ENCODE data around the gene CFAP65. TPM values are rescaled to one million over a fixed set of nuclear protein-coding genes. Genes with fewer than 3 reads are reported as not detected.

The CFAP65 gene
- total RNA-seq, 4 donors from 2014 or later = under 0.01 to 1.3 (median 0.78) TPM; not detected in 1

GRCh38 chr2:219010162-219010756, 31.1 kb downstream of the CFAP65 start:
- Histone ChIP-seq H3K9me3 (no peaks in the 10 kb centered on the region), H3K27ac (no peak overlapping the region), H3K36me3 (no peaks in the 10 kb centered on the region), H3K27me3 (no peaks in the 10 kb centered on the region), H3K4me3 (replicated peaks in 1 of 3) (no peak overlapping the region), H3K4me1 (no peaks in the 10 kb centered on the region)
- intact Hi-C loops (cut with DNase I) = no loop called here
- 29 to 46% methylated on average over 5 to 6 of the region's 6 CpGs for WGBS, 2 donors
- TF ChIP-seq CTCF (IDR thresholded peaks at IDR 0.05) = peak in 4 of 6 experiments; percentile 18 to 55 (median 33)
- no peak for TF ChIP-seq POLR2A (IDR thresholded peaks at IDR 0.05)
- DNase-seq = peak; percentile 28 to 42

- H3K36me3 ChIP-seq = no peaks in the 10 kb centered on the region
- peaks cover 1% of the 10 kb centered on the region for H3K27me3 ChIP-seq
- TF ChIP-seq CTCF (IDR thresholded peaks at IDR 0.05) (no peak), POLR2A (IDR thresholded peaks at IDR 0.05) (no peak)
- intact Hi-C loops (cut with DNase I) = no loop called here
- no peak overlapping the region for H3K27ac ChIP-seq
- no peak for DNase-seq
- no peaks in the 10 kb centered on the region for H3K9me3 ChIP-seq
- H3K4me3 ChIP-seq (replicated peaks in 1 of 3) = no peak overlapping the region
- WGBS, 2 donors = 58 to 64% methylated on average over 2 of the region's 2 CpGs
- no peaks in the 10 kb centered on the region for H3K4me1 ChIP-seq
These were observed 32.0 kb downstream of the CFAP65 start for GRCh38 chr2:219009294-219009693.

- TF ChIP-seq POLR2A (IDR thresholded peaks at IDR 0.05) (no peak), CTCF (IDR thresholded peaks at IDR 0.05) (no peak)
- intact Hi-C loops (cut with DNase I) = no loop called here
- 79 to 85% methylated on average over 3 of the region's 3 CpGs for WGBS, 2 donors
- Histone ChIP-seq H3K4me1 (peaks cover 20 to 22% of the 10 kb centered on the region in 2 donors), H3K4me3 (replicated peaks in 1 of 3) (no peak overlapping the region), H3K27me3 (peaks cover 22% of the 10 kb centered on the region), H3K27ac (no peak overlapping the region), H3K9me3 (no peaks in the 10 kb centered on the region), H3K36me3 (no peaks in the 10 kb centered on the region)
- DNase-seq = no peak
These were observed 37.3 kb downstream of the CFAP65 start for GRCh38 chr2:219003979-219004378.

GRCh38 chr2:219003267-219003634, 38.1 kb downstream of the CFAP65 start:
- Histone ChIP-seq H3K36me3 (no peaks in the 10 kb centered on the region), H3K4me1 (peaks cover 20 to 22% of the 10 kb centered on the region in 2 donors), H3K27me3 (peaks cover 22% of the 10 kb centered on the region), H3K9me3 (no peaks in the 10 kb centered on the region), H3K4me3 (replicated peaks in 1 of 3) (no peak overlapping the region), H3K27ac (no peak overlapping the region)
- WGBS, 2 donors = 8% methylated on average over 18 to 19 of the region's 20 CpGs
- no peak for DNase-seq
- TF ChIP-seq POLR2A (IDR thresholded peaks at IDR 0.05) (no peak), CTCF (IDR thresholded peaks at IDR 0.05) (no peak)
- intact Hi-C loops (cut with DNase I) = no loop called here

- no peak overlapping the region for H3K27ac ChIP-seq
- WGBS, 2 donors = 1 to 2% methylated on average over 31 to 34 of the region's 72 CpGs
- H3K9me3 ChIP-seq = no peaks in the 10 kb centered on the region
- peak; percentile 43 to 55 for DNase-seq
- H3K4me3 ChIP-seq (replicated peaks in 1 of 3) = no peak overlapping the region
- intact Hi-C loops (cut with DNase I) = no loop called here
- peaks cover 20 to 22% of the 10 kb centered on the region in 2 donors for H3K4me1 ChIP-seq
- TF ChIP-seq CTCF (IDR thresholded peaks at IDR 0.05) (peak in 2 of 6 experiments; percentile 37 to 42), POLR2A (IDR thresholded peaks at IDR 0.05) (no peak)
- H3K27me3 ChIP-seq = peaks cover 22% of the 10 kb centered on the region
- H3K36me3 ChIP-seq = no peaks in the 10 kb centered on the region
These were observed 38.7 kb downstream of the CFAP65 start for GRCh38 chr2:219002395-219003266.
